GM12865 (cell line): Measurements from ENCODE around the gene NREP.
A peak's percentile ranks its signal among the peaks of the same experiment; 100 is the strongest.

ENCODE experiments used
- DNase-seq: peaks from one replicate; pipeline ENCODE4 v3.0.0; 2010; ENCODE audit warnings: low read depth
- H3K4me3 ChIP-seq: 2 replicates; pipeline ENCODE4 v1.5.1; 2011; ENCODE audit warnings: mild to moderate bottlenecking, low read depth, low read length, control low read depth
- CTCF ChIP-seq: IDR thresholded peaks from 2 replicates; pipeline ENCODE4 v1.5.1; 2011; ENCODE audit warnings: low read length, control low read depth, low read depth, inconsistent platforms; ENCODE audit not compliant: insufficient read depth; ENCODE audit errors: missing control alignments

Gene NREP

GRCh38 chr5:111697881-111698757 is 58.9 kb downstream of the NREP start:
- DNase-seq = peak; percentile 24
- no peak overlapping the region for H3K4me3 ChIP-seq
- TF ChIP-seq CTCF = no peak

DNA sequence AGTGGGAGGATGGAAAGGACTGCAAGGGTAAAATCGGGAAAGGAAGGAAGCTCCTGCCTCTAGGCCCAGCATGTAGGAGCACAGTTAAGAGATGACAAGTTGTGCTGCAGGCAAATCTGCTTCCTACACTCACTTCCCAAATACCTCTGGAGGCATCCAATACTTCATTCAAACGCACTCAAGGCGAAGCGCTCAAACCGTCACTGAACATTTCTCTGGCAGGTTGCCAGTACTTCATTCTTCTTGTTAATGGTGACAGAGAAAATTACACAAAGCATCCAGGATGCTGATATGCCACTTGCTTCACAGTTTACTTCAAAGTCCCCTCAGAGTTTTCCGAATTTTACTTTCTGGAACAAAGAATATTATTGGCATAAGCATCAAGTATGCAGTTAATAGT is 59.8 kb downstream of the NREP start:
- no peak for TF ChIP-seq CTCF
- no peak overlapping the region for H3K4me3 ChIP-seq
- DNase-seq = no peak

DNA sequence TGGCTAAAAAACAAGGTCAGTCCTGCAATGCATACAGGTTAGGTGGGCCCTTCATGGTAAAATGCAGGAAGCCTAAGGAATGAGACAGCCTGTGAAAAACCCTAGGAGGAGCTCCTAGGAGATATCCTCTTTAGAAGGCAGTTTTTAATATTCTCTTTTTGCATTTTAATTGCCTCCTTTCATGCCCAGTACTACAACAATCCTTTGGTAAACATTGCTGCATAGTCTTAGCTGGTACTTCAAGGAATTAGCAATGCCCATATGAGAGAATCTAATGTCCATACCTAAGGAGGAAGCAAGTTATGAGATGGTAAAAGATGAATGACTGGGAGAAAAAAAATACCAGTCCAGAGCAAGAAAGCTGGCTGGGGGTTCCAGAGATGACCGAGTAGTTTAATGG is 61.0 kb downstream of the NREP start:
- DNase-seq = no peak
- TF ChIP-seq CTCF = no peak

GRCh38 chr5:111694133-111694532 is 62.9 kb downstream of the NREP start:
- H3K4me3 ChIP-seq = no peak overlapping the region
- DNase-seq = no peak
- no peak for TF ChIP-seq CTCF

More for the DNA sequence above, 61.0 kb downstream of the NREP start:
- H3K4me3 ChIP-seq = no peak overlapping the region

DNA sequence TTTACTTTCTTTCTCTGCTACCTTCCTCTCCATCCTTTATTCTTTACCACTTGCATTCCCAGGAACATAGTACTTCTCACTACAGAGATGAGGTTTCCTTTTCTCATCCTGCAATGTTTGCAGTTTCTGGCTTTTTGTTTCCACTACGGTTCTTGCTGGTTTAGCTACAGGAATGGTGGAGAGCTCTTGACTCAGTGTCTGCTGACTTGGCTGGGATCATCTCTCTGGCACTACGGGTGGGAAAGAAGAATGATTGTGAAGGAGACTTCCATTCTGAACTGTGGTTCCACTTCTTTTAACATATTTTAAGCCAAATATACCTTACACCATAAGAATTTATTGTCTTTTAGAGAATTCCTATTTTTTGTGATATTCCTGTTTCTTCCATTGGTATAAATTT is 65.1 kb downstream of the NREP start:
- no peak for TF ChIP-seq CTCF
- DNase-seq = no peak
- H3K4me3 ChIP-seq = no peak overlapping the region

GRCh38 chr5:111691508-111691907 is 65.5 kb downstream of the NREP start:
- no peak for TF ChIP-seq CTCF
- no peak overlapping the region for H3K4me3 ChIP-seq
- no peak for DNase-seq

DNA sequence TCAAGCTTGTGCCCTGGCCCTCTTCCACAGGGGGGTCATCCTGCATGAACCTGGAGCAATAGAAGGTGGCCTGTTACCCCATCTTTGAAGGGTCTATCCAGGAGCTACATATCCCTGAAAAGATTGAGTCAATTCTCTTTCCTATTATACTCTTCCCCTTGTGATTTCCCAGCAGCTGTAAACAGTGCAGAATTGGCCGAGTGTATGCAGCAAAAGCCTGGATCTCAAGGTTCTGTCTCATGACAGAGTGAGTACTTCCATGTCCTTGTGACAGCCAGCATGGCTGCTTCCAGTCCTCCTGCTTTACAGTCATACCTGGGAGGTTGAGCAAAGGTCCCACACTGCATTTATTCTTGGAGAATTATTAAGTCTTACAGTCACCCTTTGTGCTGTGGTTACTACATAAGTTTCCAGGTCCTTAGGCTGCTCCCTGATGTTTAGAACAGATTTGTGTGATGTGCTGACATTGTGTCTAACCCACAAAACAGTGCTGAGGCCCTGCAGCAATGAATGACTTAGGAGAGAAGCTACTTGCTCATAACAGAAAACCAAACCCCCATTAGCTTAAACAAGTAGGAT is 67.5 kb downstream of the NREP start:
- H3K4me3 ChIP-seq = no peak overlapping the region
- DNase-seq = no peak
- TF ChIP-seq CTCF = no peak
